NB4 (cell line): ENCODE results near the gene VAPB.
"Not testable (repeated sequence)": the region's sequence is repeated elsewhere in the genome, so short reads cannot be mapped to it uniquely, and the experiment has no call there.

Experiments used
- DNase-seq: peaks from one replicate; pipeline ENCODE4 v3.0.0; 2010; ENCODE audit warnings: low read depth
- H3K4me3 ChIP-seq: one replicate; pipeline ENCODE4 v1.5.1; 2011; ENCODE audit warnings: mild to moderate bottlenecking, low read depth, low read length, moderate library complexity
- CTCF ChIP-seq: IDR thresholded peaks from one replicate; pipeline ENCODE4 v1.5.1; 2012; ENCODE audit warnings: low read depth, low read length
- MAX ChIP-seq: IDR thresholded peaks from 2 replicates; pipeline ENCODE4 v1.6.1; 2011; ENCODE audit warnings: low read depth, low read length
- MYC ChIP-seq: IDR thresholded peaks from 2 replicates; pipeline ENCODE4 v1.6.1; 2011; ENCODE audit warnings: low read depth, low read length
- POLR2A ChIP-seq: IDR thresholded peaks from 2 replicates; pipeline ENCODE4 v1.6.1; 2011; ENCODE audit warnings: mild to moderate bottlenecking; ENCODE audit not compliant: insufficient read length; ENCODE audit errors: extremely low read depth

Gene VAPB

GRCh38 chr20:58362206-58362516 is 26.9 kb upstream of the VAPB start:
- H3K4me3 ChIP-seq, result no peak overlapping the region
- DNase-seq, result no peak
- no peak for TF ChIP-seq POLR2A
- no peak for TF ChIP-seq MYC
- no peak for TF ChIP-seq CTCF
- no peak for TF ChIP-seq MAX

- DNase-seq, result no peak
- TF ChIP-seq POLR2A (no peak), MYC (no peak), CTCF (no peak), MAX (no peak)
- no peak overlapping the region for H3K4me3 ChIP-seq
These were observed 26.1 kb upstream of the VAPB start for GRCh38 chr20:58362970-58363369.

GRCh38 chr20:58366866-58367265 is 22.2 kb upstream of the VAPB start:
- H3K4me3 ChIP-seq, result no peak overlapping the region
- DNase-seq, result no peak
- TF ChIP-seq CTCF (no peak), POLR2A (no peak), MYC (no peak), MAX (no peak)

- H3K4me3 ChIP-seq, result no peak overlapping the region
- no peak for DNase-seq
- TF ChIP-seq POLR2A (no peak), CTCF (no peak), MAX (no peak), MYC (no peak)
These were observed 16.2 kb upstream of the VAPB start for GRCh38 chr20:58372806-58373205.

- H3K4me3 ChIP-seq, DNase-seq: not testable (repeated sequence)
These were observed 15.7 kb upstream of the VAPB start for GRCh38 chr20:58373296-58373695.

GRCh38 chr20:58374027-58374850 is 14.8 kb upstream of the VAPB start:
- no peak overlapping the region for H3K4me3 ChIP-seq
- TF ChIP-seq POLR2A (no peak), MYC (no peak), MAX (no peak), CTCF (no peak)
- no peak for DNase-seq
